Right lobe of liver (tissue), 4 donors: ENCODE data around the gene TACC3.

Experiments
- POLR2A ChIP-seq: fragments of 450-650 bp; IDR thresholded peaks from one replicate; pipeline ENCODE4 v1.6.1; 2017; ENCODE audit warnings: antibody characterized with exemption, mild to moderate bottlenecking
- TF ChIP-seq, protein P1 (sequence below), 4 donors: fragments of 200-600 bp in 3 of 4; fragments of 450-650 bp in 1 of 4; IDR thresholded peaks; one replicate each; pipeline versions ENCODE4 v1.5.1 to v1.8.0; 2016 to 2022; ENCODE audit warnings: antibody characterized with exemption in 4 of 4, mild to moderate bottlenecking in 2 of 4
- donor health status: DM: no; HTN: no; CAD: no.
- donor health status: DM: no; HTN: no; CAD: no.
- donor health status: DM: no; HTN: yes; CAD: no.

DNA sequence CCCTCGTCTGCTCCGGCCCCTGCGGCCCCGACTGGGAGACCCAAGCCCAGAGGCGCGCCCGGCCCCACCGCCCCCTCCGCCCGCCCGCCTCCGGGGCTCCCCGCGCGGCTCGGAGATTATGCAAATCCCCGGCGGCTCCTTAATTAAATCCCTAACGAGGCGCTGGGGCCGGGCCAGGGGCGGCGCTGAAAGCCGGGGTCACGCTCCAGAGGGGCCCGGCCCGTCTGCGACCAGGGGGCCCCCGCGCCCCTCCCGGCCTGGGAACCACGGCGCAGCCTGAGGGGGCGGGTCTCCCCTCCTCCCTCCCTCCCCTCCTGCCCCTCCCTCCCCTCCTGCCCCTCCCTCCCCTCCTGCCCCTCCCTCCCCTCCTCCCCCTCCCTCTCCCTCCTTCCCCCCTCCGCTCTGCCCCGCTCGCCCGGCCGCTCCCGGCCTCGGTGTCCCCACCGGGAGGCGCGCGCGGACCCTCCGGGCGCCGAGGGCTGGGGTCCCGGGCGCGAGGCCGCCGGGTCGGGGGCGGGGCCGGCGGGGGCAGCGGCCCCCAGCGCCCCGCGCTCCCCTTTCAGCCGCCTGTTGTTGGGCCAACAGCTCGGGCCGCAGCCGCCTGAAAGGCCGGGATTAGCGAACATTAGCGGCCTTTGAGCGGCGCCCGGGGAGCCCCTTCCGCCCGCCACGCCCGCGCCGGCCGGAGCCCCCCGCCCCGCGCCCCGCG, 45.9 kb downstream of the TACC3 start:
- TF ChIP-seq, protein P1, sequence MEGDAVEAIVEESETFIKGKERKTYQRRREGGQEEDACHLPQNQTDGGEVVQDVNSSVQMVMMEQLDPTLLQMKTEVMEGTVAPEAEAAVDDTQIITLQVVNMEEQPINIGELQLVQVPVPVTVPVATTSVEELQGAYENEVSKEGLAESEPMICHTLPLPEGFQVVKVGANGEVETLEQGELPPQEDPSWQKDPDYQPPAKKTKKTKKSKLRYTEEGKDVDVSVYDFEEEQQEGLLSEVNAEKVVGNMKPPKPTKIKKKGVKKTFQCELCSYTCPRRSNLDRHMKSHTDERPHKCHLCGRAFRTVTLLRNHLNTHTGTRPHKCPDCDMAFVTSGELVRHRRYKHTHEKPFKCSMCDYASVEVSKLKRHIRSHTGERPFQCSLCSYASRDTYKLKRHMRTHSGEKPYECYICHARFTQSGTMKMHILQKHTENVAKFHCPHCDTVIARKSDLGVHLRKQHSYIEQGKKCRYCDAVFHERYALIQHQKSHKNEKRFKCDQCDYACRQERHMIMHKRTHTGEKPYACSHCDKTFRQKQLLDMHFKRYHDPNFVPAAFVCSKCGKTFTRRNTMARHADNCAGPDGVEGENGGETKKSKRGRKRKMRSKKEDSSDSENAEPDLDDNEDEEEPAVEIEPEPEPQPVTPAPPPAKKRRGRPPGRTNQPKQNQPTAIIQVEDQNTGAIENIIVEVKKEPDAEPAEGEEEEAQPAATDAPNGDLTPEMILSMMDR (IDR thresholded peaks at IDR 0.05): no peak
- no peak for TF ChIP-seq POLR2A
